ENCODE measurements around the gene PPP1R3G.
"Not testable (repeated sequence)": the region's sequence is repeated elsewhere in the genome, so short reads cannot be mapped to it uniquely, and the experiment has no call there.

The PPP1R3G gene

DNA sequence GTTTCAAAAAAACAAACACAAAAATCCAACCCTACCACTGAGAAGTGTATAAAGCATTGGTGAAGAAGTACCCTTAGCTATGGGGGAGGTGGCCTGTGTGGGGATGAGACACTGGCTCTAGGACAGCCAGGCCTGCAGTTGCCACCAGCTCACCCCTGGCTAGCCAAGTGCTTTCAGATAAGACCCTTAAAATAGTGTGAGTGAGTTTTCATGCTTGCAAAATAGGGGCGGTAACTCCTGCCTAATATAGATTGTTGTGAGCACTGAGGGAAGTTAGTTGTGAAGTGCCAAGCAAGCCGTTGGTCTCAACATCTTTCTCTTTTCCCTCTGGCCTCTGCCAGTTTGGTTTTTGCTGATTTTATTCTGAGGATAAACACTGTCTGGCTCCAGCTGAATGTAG, 11.3 kb downstream of the PPP1R3G start:
- no peak for DNase-seq

DNA sequence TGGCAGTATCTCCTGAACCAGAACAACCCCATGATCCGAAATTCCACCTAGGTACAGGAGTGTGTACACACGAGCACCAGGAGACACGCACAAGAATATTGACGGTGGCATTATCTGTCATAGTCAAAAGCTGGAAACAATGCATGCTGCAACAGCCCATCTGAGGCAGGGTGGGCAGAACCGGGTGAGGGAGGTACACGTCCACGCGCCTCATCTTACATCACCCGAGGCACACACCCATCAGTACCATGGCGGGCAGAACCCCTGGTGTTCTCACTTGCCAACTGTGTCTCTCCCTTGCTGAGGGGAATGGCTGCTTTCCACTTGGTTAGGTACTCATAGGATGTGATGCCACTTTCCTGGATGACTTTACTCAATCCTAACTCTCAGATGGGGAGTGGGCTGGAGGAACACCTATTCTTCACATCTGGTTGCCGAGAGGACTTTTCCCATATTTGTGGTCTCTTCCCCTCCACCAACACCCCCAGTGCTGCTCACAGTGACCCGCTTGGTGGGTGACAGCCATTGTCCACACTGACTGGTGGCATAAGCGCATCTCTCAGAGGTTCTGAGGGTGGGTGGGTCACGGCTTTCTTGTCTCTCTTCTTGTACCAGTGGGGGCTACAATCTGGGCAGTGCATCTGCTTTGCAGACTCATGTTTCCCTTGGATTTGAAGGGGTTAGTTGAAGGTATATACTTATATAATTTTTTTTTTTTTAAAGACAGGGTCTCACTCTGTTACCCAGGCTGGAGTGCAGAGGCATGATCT, 13.5 kb downstream of the PPP1R3G start:
- no peak for DNase-seq

DNA sequence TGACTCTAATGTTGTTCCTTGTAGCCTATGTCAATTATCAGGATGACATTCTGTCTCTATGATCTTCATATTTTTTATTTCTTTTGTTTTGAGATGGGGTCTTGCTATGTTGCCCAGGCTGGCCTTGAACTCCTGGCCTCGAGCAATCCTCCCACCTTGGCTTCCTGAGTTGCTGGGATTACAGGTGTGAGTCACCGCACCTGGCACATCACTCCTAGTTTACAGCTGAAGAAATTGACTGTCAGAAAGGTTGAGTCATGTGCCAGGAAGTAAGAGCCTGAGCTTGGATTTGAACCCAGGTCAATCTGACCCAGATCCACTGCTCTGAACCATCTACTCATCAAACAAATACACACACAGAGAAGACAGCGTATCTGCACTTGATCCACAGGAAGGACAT, 14.4 kb downstream of the PPP1R3G start:
- no peak for DNase-seq

DNA sequence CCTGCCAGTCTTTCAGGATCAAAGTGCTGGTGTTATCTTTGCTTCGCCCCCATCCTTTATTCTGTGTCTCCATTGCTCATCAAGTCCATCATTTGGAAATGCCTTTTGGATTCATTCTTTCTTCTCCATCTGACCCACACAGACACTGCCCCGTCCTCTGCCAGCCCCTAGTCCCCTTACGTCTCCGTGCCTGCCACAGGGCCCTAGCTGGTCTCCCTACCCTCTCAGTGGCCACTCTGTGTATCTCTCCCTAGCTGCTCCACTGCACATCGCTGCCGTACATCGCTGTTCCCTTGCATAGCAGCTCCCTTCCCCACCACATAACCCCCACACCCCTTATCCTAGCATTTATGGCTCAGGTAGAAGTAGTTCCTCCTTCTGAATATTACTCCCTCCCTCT, 15.7 kb downstream of the PPP1R3G start:
- DNase-seq: no peak

DNA sequence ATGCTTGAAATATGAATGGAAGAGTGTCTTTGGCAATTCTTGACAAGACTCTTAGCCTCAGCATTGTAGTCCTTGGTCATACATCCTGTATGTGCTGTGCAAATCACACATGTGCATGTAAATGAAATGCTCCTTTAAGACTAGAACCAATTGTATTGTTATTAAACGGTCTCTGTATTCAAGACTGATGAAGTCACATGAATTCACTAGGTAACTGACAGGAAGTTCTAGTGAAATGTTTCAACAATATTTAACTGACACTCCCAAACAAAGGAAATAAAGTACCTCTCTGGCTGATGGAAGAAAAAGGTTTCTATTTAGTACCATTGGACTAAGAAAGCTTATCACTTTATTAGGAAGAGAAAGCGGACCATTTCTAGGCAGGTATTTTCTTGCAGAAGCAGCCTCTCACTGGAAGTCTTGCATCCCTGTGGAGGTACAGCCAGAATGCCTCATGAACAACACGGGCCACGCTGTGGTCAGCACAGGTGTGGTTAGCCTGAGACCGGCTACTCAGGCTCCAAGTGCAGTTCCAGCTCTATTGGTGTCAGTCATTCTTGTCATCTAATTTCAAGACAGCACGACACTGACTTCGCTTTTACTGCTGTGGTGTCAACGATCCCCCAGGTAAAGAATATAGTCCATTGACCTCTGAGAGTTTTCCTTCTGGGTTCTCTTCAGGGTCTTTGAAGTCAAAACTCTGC, 17.3 kb downstream of the PPP1R3G start:
- no peak for DNase-seq

DNA sequence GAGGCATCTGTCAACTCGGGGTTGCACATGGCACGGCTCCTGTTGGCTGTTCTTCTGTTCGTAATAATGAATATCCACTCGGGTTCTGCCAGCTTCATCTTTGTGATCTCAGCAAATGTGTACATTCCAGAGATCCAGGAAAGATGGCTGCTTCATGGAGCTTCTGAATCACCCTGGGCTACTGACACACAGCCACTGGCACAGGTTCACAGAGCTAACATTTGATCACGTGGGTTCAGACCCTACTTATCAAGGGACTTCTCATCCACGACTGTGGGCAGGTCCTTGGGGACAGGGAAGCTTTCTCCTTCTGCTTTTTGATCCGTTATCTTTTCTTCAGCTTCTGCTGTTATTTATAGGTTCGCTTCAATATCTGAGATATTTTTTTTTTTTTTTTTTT, 18.1 kb downstream of the PPP1R3G start:
- DNase-seq: no peak

DNA sequence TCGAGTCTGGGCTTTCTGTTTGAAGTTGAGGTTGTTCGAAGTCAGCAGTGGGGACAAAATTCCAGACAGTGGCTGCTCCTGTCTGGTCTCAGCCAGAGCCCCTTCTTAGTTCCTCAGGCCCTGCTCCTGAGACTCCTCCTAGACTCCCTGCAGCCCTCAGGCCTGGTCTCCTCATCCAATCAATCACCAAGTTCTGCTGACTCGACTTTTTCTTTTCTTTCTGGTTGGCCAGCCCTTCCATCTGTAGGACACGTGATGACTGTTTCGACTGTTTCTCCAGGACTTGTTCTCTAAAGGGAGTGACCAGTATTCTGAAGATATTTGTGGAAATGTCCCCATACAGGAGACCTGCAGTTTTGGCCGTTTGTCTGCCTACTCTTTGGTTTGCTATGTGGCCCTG, 19.5 kb downstream of the PPP1R3G start:
- no peak for DNase-seq

DNA sequence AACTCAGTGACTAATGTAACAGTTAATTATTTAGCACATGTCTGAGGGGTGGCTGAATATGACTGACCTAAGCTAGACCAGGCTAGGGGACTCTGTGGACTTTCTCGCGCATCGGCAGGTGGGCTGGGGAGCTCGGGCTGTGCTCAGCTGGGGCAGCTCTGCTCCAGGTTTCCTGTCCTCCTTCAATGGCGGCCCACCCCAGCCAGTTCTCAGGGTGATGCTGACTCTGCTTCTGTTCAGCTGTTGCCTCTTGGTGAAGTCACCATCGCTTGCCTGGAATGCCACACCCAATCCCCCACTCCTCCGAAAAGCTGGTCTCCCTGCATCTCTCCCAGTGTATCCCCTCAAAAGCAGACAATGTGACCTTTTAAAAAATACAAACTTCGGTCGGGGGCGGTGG, 20.0 kb downstream of the PPP1R3G start:
- DNase-seq: no peak

DNA sequence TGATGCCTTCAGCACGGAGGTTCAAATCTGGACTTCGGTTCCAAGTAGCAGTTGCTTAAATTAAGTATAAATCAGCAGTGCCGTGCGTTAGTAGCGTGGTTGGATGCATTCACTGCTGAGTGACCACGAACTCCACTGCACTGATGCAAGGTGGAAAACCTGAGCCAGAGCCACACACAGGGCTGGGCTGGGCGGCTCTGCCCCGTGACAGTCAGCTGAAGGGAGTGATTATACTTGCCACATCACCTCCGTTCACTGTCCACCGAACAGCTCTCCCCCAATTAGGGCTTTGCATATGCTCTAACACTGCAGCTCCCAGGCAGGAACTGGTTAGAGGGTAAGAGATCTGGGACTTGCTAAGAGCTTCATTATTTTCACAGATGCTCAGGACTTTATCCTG, 22.2 kb downstream of the PPP1R3G start:
- DNase-seq: no peak

DNA sequence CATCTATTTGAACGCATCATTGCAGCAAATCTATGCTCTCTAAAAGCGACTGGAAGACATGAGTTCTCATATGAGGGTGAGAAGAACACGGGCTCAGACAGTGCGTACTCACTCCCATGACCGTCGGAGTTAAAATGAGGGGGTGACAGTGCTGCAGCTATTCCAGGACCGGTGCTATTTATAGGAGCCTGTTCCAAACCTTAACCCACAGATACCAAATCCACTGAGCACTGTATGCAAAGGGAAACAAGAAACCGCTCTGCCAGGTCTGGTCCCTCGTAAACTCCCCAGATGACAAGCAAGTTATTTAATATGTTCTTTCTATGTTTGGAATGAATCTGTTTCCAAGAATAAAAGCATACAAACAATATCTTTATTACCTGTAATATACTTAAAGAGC, 22.9 kb downstream of the PPP1R3G start:
- no peak for DNase-seq

DNA sequence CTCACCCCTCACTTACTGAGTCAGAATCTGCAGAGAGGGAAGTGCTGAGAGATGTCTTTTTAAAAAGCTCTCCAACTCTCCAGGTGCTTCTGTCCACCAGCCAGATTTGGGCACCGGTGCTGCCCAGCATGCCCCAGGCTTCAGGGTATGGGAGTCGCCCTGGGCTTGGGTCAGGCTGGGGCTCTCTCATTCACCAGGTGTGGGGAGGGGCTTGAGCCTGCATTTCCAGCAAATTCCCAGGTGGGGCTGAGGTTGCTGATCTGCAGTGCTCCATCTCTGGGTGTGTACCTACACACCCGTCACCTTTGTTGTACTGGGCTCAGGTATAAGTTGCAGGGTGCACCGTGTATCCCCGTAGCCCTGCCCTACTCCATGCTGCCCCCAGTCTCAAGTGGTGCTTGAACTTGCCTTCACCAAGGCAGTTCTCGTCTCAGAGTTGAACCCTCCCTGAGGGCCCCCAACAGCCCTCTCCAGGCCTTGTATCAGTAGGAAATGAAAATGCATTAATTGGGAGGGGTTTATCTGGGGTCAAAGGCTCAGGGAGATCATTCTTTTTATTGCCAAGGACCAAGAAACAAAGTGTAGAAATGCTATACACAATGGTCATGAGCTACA, 23.5 kb downstream of the PPP1R3G start:
- DNase-seq: no peak

DNA sequence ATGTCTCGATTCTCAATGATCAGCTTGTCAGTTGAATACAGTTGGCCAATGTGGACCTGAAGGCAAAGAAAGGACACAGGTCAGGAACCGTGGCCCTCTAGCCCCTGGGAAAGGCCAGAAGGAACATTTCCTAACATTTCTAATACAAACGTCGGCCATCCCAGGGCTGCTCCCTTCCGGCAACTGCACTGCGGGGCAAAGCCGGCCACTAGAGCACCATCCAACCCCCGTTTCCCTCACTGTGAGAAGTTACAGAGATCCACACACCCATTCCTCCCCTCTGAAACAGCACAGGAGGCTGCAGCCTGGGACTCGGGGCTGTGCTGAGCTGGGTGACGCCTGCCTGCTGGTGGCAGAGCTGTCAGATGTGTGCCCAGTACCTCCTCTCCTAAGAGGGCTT, 24.3 kb downstream of the PPP1R3G start:
- DNase-seq: no peak

DNA sequence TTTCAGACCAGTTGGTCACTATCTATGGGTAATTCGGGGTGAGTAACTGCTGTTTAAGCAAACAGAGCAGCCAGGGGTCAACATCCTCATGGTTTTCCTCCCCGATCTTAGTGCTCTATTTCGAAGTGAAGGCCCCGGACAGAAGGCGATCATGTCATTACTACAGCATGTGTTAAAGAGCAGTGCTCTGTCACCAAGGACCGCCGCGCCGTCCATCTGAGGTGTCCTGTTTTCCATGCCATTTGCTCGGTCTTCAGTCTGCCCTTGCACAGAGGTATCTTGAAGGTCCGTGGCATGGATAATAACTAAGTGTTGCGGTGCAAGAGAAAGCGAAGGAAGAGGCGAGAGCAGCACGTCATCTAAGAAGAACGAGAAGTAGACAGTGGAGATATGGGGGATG, 25.1 kb downstream of the PPP1R3G start:
- no peak for DNase-seq

DNA sequence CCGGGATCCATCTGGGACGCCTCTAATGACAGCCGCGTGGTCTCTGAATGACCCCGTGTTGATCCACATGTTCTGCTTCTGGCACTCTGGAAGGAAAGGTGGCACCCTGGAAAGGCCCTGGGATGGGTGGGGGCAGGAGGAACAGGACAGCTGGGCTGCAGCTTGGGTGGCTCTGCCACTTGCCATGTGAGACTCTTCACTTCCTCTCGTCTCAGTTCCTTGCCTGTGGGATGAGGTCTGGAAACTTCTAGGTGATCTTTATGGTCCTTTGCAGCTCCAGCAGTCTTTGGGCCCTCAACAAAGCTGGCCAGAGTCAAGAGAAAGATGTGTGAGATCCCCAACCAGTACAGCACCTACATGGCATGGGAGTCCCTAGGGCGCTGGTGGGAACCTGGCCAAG, 26.5 kb downstream of the PPP1R3G start:
- DNase-seq: no peak

DNA sequence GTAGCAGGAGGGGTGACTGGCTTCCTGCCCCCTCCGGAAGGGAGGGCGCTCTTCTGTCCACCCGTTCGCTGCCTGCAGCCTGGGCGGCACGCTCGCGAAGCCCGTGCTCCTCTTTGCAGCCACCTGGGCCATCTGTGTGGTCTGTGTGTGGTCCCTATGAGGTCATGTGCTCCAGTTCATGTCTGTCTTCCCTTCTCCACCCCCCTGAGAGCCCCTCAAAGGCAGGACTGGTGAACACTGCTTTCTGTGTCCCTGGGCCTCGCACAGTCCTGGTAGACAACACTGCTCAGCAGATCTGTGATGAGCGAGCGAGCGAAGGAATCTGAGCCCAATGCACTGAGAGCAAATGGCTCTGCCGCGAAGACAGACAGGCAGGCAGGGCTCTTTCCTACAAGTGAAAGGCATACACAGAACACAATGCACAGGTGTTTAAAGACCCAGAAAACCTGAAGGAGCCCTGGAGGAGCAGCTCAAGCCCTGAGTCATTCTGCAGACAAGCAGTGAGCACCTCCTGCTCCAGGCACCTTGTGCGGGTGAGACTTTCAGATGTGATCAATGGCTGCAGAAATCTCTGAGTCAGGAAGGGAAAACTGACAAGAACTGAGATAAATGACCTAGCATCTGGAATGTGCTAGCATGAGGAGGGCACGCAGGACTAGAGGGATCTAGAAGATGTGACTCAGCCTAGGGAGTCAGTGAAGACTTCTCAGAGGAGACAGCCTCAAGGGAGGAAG, 27.1 kb downstream of the PPP1R3G start:
- DNase-seq: no peak

DNA sequence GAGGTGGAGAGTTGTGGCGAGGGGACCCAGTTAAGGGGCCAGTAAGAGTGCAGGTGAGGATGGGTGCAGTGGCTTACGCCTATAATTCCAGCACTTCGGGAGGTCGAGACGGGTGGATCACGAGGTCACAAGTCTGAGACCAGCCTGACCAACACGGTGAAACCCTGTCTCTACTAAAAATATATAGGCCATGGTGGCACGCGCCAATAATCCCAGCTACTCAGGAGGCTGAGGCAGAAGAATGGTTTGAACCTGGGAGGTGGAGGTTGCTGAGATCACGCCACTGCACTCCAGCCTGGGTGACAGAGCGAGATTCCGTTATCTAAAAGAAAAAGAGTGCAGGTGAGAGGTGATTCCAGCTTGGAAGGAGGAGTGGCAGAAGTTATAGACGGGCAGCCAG, 28.0 kb downstream of the PPP1R3G start:
- no peak for DNase-seq

DNA sequence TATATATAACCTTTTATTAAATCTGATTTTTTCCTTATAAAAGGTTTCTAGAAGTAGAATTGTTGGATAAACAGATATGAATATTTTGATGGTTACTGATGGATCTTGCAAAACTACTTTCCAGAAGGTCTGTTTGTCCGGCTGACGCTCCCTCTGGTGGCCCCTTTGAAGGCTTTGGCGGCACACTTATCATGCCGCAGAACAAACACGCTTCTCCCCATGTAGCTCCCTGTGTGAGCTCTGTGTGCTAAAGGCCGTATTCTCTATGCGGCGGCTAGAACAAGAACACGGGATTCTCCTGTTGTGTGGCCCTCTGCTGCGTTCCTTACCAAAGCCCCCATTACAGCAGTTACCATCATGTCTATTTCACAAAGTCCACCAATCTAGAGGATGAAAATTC, 30.0 kb downstream of the PPP1R3G start:
- DNase-seq: no peak

DNA sequence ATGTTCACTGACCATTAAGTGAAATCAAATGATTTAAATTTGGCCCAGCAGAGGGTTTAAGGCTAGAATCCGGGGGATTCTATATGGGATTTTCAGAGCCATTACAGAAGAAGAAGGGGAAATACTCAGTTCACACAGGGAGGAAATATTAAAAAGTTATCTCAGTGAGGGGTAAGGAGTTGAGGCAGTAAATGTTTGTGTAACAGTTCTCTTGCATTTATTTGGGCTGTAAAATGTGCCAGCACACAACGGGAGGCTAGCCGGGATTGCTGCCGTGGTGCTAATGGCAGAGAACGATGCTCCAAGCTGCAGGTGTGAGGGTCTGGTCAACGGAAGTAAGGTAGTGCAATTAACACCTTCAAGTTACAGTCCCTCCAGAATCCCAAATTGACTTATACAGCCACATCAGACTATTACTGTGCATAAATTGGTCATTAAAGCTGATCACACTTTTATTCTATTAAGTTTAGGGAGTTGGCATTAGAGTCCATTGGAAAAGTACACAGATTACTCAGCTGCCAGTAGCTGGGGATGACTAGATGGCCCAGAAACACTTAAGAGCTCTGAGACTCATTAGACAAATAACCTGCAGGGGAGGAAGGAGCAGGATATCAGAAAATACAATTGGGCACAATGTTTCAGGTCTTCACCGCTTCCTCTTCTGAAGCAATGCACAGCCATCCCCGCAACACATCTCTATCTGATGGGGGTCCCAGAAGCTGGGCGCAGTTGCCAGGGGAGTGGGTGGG, 31.3 kb downstream of the PPP1R3G start:
- DNase-seq: no peak

DNA sequence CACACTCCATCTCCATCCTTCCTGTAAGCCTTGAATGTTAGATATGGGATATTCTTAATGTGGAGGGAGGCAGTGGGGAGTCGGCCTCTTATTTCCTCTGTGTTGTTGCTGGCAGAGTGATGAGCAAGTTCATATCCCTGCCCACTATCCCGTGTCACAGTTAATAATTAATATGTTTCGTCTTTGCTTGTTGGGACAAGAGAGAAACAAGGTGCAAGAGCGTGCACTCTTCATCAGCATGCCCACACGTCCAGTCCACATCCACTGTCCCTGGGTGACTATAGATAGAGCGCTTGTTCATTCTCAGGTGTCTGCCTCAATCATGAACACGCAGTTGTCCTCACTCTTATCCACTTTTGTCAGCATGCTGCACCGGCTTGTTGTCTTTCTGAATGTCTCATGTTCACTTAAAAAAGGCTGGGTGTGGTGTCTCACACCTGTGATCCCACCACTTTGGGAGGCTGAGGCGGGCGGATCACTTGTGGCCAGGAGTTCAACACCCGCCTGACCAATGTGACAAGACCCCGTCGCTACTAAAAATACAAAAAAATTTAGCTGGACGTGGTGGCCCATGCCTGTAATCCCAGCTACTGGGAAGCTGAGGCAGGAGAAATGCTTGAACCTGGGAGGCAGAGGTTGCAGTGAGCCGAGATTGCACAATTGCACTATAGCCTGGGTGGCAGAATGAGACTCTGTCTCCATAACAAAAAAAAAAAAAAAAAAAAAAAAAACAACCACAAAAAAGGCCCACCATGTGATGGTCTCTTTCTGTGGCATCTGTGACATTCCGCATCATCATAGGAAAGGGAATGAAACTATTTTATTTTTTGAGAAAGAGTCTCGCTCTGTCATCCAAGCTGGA, 34.2 kb downstream of the PPP1R3G start:
- no peak for DNase-seq

DNA sequence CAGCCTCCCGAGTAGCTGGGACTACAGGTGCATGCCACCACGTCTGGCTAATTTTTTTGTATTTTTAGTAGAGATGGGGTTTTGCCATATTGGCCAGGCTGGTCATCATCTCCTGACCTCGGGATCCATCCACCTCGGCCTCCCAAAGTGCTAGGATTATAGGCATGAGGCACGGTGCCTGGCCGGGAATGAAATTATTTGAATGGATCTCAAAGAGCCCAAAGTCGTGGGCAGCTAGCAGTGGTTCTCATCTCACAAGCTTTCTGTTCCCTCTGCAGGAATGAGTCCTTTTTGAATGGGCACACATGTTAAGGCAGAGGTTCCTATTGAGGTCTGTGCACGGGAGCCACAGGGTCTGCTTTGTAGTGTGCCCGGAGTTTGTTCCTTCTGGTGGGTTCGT, 34.9 kb downstream of the PPP1R3G start:
- no peak for DNase-seq

DNA sequence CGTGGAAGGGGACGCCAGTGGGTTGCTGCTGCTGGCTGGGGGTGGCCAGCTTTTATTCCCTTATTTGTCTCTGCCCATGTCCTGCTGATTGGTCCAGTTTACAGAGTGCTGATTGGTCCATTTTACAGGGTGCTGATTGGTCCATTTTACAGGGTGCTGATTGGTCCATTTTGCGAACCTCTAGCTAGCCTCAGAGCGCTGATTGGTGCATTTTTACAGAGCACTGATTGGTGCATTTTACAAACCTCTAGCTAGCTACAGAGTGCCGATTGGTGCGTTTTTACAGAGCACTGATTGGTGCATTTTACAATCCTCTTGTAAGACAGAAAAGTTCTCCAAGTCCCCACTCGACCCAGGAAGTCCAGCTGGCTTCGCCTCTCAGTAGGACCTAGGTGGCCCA, 35.4 kb downstream of the PPP1R3G start:
- not testable (repeated sequence) for DNase-seq

DNA sequence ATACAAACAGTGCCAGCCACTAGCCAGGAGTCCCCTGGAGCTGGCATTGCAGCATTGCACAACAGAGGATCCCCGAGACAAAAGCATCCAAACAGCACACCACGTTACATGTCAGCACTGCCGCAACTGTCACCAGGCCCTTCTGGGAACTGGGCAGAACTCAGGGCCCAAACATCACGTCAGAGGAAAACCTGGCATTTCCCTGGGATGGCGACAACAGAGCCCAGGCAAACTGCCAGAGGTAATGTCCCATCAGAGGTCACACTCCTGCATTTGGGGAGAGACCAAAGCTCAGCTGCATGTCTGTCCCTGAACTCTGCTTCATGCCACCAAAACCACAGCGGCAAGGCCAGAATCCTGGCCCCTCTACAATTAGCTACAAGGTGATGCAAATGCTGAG, 36.3 kb downstream of the PPP1R3G start:
- no peak for DNase-seq

Data from NCI-H446 (cell line).